ENCODE data around the gene PTPRG.
A peak's percentile ranks its signal among the peaks of the same experiment; 100 is the strongest.

The PTPRG gene

DNA sequence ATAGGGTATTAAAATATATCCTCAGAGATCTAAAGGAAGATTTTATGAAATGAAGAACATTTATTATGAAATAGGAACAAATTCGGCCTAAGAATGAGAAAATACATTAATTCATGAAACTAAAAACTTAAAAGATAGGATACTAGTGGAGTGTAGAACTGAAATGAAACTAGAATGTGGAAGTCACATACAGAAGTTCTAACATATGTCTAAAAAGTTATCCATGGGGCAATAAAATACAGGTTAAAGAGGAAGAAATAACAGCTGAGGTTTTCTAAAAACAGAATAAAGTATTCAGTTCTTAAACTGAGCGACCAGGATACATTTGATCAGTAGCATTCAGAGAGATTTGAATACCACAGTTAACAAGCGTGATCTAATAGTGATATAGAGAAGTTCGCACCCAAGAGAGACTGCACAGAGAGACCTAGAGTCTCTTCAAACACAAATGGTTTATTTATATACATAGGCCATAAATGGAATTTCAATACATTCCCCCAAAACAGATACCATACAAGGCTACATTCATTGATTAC is 726.1 kb downstream of the PTPRG start:
- Histone ChIP-seq H3K36me3 (peaks cover 0 to 33% (median 2%) of the 10 kb centered on the region in 11 experiments; a peak in 8 of 22 replicates), H3K4me3 (no peak overlapping the region), H3K9ac (no peak overlapping the region), H3K4me1 (peaks cover 0 to 15% (median 0%) of the 10 kb centered on the region in 10 experiments; a peak in 6 of 20 replicates), H3K27ac (no peak overlapping the region), H3K9me3 (replicated peaks in 1 of 11) (no peaks in the 10 kb centered on the region), H3K27me3 (no peaks in the 10 kb centered on the region), H3K4me2 (peak overlapping the region in 2 of 11 experiments; percentile 52 to 65; a peak in 3 of 22 replicates), H4K20me1 (no peaks in the 10 kb centered on the region)
- TF ChIP-seq Cebpa-rat (IDR thresholded peaks at IDR 0.05), result no peak

DNA sequence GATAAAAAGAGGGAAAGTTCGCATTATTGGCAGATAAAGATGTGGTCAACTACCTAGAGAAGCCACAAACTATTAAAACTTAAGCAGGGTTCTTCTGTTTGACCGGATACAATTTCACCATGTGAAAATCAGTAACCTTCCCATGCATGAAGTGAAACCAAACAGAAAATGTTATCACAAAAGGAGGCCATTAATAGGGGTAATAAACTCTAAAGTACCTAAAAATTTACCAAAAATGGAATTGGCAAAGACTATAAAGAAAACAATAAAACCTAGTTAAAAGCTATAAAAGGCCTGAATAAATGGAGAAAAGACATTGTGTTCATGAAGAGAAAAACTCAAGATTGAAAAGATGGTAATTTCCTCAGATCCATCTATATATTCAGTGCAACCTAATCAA is 728.6 kb downstream of the PTPRG start:
- Histone ChIP-seq H3K4me3 (no peak overlapping the region), H3K4me1 (peaks cover 0 to 15% (median 0%) of the 10 kb centered on the region in 10 experiments; a peak in 6 of 20 replicates), H3K27ac (no peak overlapping the region), H3K27me3 (no peaks in the 10 kb centered on the region), H3K4me2 (no peak overlapping the region), H4K20me1 (no peaks in the 10 kb centered on the region), H3K9ac (no peak overlapping the region), H3K9me3 (replicated peaks in 1 of 11) (no peaks in the 10 kb centered on the region), H3K36me3 (peaks cover 0 to 33% (median 6%) of the 10 kb centered on the region in 11 experiments; a peak in 8 of 22 replicates)
- TF ChIP-seq Cebpa-rat (IDR thresholded peaks at IDR 0.05), result no peak

DNA sequence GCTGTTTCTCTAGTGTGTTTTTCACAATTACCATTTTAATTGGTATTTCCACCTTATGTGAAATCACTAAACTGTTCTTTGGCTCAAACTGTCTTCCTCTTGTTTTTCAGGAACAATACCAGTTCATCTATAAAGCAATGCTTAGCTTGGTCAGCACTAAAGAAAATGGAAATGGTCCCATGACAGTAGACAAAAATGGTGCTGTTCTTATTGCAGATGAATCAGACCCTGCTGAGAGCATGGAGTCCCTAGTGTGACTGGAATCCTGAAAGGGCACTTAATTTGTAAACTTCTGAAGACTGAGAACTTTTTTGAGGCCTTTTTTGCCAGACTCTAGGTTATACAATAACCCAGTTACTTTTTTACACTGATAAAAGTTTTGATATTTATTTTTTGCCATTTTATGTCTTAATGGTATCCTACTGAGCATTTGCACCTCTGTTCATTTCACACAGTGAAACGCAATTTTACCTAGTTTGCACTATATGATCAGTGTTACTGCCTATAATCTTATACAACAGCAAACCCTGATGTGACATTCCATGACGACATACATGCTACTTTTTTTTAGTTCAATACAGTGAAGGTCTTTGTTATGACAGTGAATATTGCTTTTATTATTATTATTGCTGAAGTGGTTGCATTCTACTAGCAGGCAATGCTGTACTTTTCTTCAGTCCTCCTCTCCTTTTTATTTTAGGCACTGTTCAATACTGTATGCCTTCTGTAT is 731.8 kb downstream of the PTPRG start:
- no peak overlapping the region for H3K9ac ChIP-seq
- no peaks in the 10 kb centered on the region for H3K9me3 ChIP-seq (replicated peaks in 1 of 11)
- no peaks in the 10 kb centered on the region for H4K20me1 ChIP-seq
- H3K4me3 ChIP-seq, result no peak overlapping the region
- H3K4me1 ChIP-seq, result no peaks in the 10 kb centered on the region
- no peak for TF ChIP-seq Cebpa-rat (IDR thresholded peaks at IDR 0.05)
- H3K36me3 ChIP-seq, result peaks cover 0 to 43% (median 6%) of the 10 kb centered on the region in 11 experiments; a peak in 8 of 22 replicates
- H3K27me3 ChIP-seq, result no peaks in the 10 kb centered on the region
- H3K27ac ChIP-seq, result no peak overlapping the region
- H3K4me2 ChIP-seq, result no peak overlapping the region

DNA sequence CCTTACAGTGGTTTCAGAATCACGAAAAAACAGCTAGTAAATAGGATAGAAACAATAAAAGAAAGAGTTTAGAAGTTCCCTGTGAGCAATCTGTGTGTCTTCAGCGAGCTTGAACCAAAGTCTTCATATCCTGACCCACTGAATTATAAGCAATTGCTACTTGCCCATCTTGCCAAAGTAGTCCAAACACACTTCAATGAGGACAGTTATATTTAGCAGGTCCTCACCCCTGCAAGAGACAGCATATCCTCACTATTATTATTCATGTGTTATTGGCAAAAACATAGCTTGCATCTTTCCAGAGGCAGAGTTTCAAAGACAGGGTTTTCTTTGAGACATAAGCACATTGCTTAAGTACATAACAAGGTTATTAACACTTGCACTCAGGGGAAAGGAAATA is 734.2 kb downstream of the PTPRG start:
- H3K4me1 ChIP-seq, result no peaks in the 10 kb centered on the region
- no peak for TF ChIP-seq Cebpa-rat (IDR thresholded peaks at IDR 0.05)
- peaks cover 0 to 45% (median 6%) of the 10 kb centered on the region in 11 experiments; a peak in 8 of 22 replicates for H3K36me3 ChIP-seq
- H4K20me1 ChIP-seq, result no peaks in the 10 kb centered on the region
- no peaks in the 10 kb centered on the region for H3K27me3 ChIP-seq
- no peak overlapping the region for H3K9ac ChIP-seq
- H3K9me3 ChIP-seq (replicated peaks in 1 of 11), result no peaks in the 10 kb centered on the region
- H3K4me3 ChIP-seq, result no peak overlapping the region
- no peak overlapping the region for H3K27ac ChIP-seq
- H3K4me2 ChIP-seq, result no peak overlapping the region

DNA sequence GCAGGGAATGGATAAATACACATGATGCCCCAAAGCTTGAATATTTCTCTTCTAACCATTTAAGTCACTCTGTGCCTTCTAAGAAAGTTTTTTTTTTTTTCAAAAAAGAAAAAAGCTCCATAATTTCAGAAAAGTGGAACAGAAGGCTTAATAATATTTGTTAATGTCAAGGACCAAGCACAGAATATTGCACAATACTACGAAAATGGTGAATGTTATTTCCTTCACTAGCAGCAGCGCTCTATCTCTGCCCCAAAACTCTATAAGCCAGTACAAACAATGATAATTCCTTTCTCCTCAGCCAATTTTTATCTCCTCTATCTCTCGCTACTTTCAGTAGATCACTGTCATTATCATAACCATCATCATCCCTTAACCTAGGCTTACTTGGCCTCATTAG is 739.2 kb downstream of the PTPRG start:
- Histone ChIP-seq H3K36me3 (peaks cover 0 to 14% (median 0%) of the 10 kb centered on the region in 11 experiments; a peak in 3 of 22 replicates), H4K20me1 (no peaks in the 10 kb centered on the region), H3K4me2 (no peak overlapping the region), H3K4me3 (no peak overlapping the region), H3K9ac (no peak overlapping the region), H3K9me3 (replicated peaks in 1 of 11) (peaks cover 0 to 22% (median 7%) of the 10 kb centered on the region in 11 experiments; a peak in 9 of 22 replicates), H3K4me1 (no peaks in the 10 kb centered on the region), H3K27me3 (no peaks in the 10 kb centered on the region), H3K27ac (no peak overlapping the region)
- TF ChIP-seq Cebpa-rat (IDR thresholded peaks at IDR 0.05), result 0 out of 22 replicates have a peak, but pooled peaks of 1 of the 11 experiments have one; percentile 43

DNA sequence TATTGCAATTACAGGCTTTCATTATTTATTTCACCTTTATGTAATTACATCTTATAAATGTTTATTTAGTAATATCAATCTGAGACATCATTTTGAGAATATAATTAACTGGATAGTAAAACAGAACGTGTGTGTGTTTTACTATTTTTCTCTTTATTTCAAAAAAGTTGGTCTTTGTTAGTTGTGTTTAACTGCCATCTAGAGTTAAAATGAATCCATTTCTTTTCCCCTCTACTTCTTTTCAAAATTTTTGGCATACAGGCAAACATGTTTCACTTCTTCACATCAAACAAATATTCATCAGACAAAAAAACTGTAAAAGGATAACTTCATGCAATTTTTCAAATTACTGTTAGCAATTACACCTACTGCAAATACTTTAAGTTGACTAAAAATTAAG is 750.8 kb downstream of the PTPRG start:
- no peak overlapping the region for H3K4me2 ChIP-seq
- H3K27ac ChIP-seq, result no peak overlapping the region
- no peaks in the 10 kb centered on the region for H3K36me3 ChIP-seq
- H3K4me1 ChIP-seq, result no peaks in the 10 kb centered on the region
- no peaks in the 10 kb centered on the region for H4K20me1 ChIP-seq
- H3K4me3 ChIP-seq, result no peak overlapping the region
- H3K9me3 ChIP-seq (replicated peaks in 1 of 11), result no peaks in the 10 kb centered on the region
- no peaks in the 10 kb centered on the region for H3K27me3 ChIP-seq
- TF ChIP-seq Cebpa-rat (IDR thresholded peaks at IDR 0.05), result no peak
- H3K9ac ChIP-seq, result no peak overlapping the region

DNA sequence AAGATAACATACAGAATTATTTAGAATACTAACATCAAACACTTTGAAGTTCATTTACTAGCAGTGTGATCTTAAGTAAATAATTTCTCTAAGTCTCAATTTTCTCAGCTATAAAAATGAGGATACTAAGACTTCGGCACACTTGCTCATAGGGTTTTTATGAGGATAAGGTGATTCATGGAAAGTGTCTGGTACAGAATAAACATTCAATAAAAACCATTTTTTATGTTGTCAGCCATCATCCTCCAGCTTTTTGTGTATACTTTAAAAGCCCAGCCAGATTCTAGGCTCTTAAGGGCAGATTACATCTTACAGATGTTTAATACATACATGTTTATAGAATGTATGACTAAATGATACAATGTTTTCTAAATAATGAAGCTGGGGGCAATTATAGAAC is 755.2 kb downstream of the PTPRG start:
- Histone ChIP-seq H3K4me2 (no peak overlapping the region), H3K4me1 (no peaks in the 10 kb centered on the region), H3K27ac (no peak overlapping the region), H3K36me3 (no peaks in the 10 kb centered on the region), H4K20me1 (no peaks in the 10 kb centered on the region), H3K9ac (no peak overlapping the region), H3K9me3 (replicated peaks in 1 of 11) (peaks cover 8 to 16% (median 13%) of the 10 kb centered on the region in 11 experiments), H3K4me3 (no peak overlapping the region), H3K27me3 (no peaks in the 10 kb centered on the region)
- no peak for TF ChIP-seq Cebpa-rat (IDR thresholded peaks at IDR 0.05)

DNA sequence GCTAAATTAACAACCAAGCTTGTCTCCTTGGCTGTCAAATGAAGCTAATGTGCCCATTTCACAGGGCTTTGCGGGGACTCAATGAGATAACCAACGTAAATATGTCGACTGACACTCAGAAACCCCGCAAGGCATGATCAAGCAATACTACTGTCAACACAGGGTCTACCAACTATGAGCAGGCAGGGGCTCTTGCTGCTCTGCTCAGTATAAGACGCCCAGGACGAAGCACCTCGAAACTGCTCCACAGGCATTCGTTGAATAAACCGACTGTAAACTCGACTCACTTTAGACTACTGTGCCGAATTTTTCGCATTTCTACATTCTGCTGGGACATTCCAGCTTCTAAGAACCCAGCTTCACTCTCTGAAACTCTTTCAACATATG is 757.0 kb downstream of the PTPRG start:
- no peaks in the 10 kb centered on the region for H3K4me1 ChIP-seq
- no peak overlapping the region for H3K4me2 ChIP-seq
- no peaks in the 10 kb centered on the region for H3K36me3 ChIP-seq
- no peak for TF ChIP-seq Cebpa-rat (IDR thresholded peaks at IDR 0.05)
- H3K9ac ChIP-seq, result no peak overlapping the region
- no peaks in the 10 kb centered on the region for H4K20me1 ChIP-seq
- no peak overlapping the region for H3K4me3 ChIP-seq
- no peaks in the 10 kb centered on the region for H3K27me3 ChIP-seq
- H3K27ac ChIP-seq, result no peak overlapping the region
- H3K9me3 ChIP-seq (replicated peaks in 1 of 11), result peaks cover 8 to 16% (median 13%) of the 10 kb centered on the region in 11 experiments

DNA sequence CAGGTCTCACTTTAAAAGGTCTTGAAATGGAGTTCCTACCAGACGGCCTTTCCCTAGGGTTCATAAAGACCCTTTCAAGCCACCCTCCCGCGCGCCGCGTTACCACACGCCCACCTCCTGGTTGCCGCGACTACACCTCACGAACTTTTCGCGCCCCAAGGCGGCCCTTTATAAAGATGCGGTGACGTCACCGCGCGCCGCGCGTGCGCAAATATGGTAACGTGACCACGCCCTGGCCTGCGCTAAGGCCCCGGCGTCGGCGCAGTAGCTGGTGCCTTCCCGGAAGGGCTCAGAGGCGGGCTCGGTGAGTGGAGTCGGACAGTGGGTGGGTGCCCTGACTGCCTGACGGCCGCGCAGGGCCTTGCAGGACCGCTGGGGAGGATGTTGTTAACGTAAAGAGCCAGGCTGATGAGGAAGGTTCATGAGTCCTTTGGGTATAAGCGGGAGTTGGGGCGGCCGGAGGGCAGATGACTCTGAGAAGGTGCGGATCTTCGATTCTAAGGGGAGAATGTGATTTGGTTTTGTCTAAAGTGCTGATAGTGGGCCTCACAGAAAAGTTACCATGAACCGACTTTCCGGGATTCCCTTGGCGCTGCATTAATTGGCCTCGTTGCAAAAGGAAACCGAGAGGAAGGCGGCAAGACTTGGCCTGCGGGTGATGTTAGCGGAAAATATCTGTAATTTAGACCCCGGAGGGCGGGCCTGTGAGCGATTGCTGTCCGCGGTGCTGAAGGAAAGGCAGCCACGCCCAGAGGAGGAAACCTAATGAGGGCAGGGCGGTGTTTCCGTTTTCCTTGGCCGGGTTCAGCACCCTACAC is 757.6 kb downstream of the PTPRG start:
- Histone ChIP-seq H3K27me3 (no peaks in the 10 kb centered on the region), H3K4me2 (no peak overlapping the region), H3K27ac (no peak overlapping the region), H3K9ac (no peak overlapping the region), H3K9me3 (replicated peaks in 1 of 11) (peaks cover 8 to 16% (median 13%) of the 10 kb centered on the region in 11 experiments), H3K36me3 (no peaks in the 10 kb centered on the region), H3K4me3 (no peak overlapping the region), H3K4me1 (no peaks in the 10 kb centered on the region), H4K20me1 (no peaks in the 10 kb centered on the region)
- TF ChIP-seq Cebpa-rat (IDR thresholded peaks at IDR 0.05), result no peak

All from BLaER1 treated with 17β-estradiol and CSF1 and Interleukin-3, amounts not matched to agents 10 nM and 100 nM (cell line).